Astrocyte of the cerebellum (primary cell): ENCODE measurements around the gene RAD17.
A peak's percentile ranks its signal among the peaks of the same experiment; 100 is the strongest.
"Not testable (repeated sequence)": the region's sequence is repeated elsewhere in the genome, so short reads cannot be mapped to it uniquely, and the experiment has no call there.

Experiments used
- DNase-seq: peaks from one replicate; pipeline ENCODE4 v3.0.0-alpha.2; 2011; ENCODE audit warnings: low read depth
- H3K4me3 ChIP-seq: 2 replicates; pipeline ENCODE4 v1.5.1; 2011; ENCODE audit warnings: mild to moderate bottlenecking, low read depth, low read length, moderate library complexity
- in situ Hi-C: cut with HindIII; loops from 2 replicates; pipeline ENCODE4 v1.10.0; 2017; ENCODE audit warnings: low sequenced_read_pairs
- TF ChIP-seq, protein P1 (sequence below): IDR thresholded peaks from 2 replicates; pipeline ENCODE4 v1.5.1; 2012; ENCODE audit warnings: low read length, low read depth, moderate library complexity, mild to moderate bottlenecking; ENCODE audit errors: missing control alignments

The RAD17 gene

DNA sequence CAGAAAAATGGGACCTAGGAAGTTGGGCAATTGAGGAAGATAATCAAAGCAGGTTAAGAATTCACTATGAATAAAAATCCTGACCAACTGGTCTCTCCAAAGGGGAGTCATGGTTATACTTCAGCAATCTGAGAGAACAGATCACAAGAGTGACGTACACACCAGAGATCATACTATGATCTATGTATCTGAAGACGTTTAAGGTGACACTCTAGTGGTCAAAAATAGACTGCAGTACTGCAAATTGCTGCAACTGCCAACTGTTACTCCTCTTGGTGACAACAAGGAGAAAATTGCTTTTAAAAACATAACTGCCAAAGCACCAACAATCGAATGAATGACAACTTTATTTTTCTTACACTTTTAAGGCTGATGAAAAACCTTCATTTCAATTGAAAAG is 5.2 kb upstream of the RAD17 start:
- in situ Hi-C loops, result no loop called here
- no peak overlapping the region for H3K4me3 ChIP-seq
- DNase-seq, result no peak
- TF ChIP-seq, protein P1, sequence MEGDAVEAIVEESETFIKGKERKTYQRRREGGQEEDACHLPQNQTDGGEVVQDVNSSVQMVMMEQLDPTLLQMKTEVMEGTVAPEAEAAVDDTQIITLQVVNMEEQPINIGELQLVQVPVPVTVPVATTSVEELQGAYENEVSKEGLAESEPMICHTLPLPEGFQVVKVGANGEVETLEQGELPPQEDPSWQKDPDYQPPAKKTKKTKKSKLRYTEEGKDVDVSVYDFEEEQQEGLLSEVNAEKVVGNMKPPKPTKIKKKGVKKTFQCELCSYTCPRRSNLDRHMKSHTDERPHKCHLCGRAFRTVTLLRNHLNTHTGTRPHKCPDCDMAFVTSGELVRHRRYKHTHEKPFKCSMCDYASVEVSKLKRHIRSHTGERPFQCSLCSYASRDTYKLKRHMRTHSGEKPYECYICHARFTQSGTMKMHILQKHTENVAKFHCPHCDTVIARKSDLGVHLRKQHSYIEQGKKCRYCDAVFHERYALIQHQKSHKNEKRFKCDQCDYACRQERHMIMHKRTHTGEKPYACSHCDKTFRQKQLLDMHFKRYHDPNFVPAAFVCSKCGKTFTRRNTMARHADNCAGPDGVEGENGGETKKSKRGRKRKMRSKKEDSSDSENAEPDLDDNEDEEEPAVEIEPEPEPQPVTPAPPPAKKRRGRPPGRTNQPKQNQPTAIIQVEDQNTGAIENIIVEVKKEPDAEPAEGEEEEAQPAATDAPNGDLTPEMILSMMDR, result peak; percentile 36

DNA sequence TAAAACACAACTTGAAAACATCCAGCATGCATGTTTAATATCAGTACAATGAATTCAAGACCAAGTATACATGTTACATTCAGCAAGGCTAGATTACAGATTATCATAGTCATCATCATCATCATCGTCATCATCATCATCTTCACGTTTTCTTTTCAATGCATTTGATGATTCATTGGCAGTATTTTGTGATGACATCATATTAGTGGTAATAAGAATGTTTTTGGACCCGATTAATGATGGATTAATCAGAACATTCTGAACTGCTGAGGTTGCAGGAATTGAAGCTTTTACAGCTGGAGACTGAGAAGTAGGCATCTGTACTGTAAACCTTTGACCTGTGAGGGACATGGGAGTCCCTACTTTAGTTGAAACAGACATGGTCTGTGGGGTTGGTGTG is 4.8 kb upstream of the RAD17 start:
- no peak overlapping the region for H3K4me3 ChIP-seq
- in situ Hi-C loops, result no loop called here
- DNase-seq, result no peak
- TF ChIP-seq, protein P1, result no peak

DNA sequence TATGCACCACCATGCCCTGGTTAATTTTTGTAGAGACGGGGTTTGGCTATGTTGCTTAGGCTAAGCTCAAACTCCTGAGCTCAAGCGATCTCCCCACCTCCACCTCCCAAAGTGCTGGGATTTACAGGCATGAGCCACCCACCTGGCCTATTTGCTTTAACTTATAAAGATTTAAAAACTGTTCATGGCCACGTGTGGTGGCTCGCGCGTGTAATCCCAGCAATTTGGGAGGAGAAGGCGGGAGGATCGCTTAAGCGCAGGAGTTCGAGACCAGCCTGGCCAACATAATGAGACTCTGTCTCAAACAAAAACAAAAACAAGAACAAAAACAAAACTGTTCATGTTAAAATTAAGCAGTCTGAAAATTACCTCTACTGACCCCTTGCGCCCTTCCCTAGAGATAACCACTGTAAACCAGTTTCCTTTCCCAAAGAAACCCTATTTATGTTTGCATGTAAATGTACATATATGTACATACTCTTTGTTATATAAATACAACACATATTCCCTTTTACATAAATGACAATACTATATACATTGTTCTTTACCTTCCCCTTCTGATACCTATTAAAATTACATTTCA is 1.8 kb upstream of the RAD17 start:
- in situ Hi-C loops, result no loop called here
- TF ChIP-seq, protein P1, result no peak
- no peak for DNase-seq
- peak overlapping the region; percentile 66 for H3K4me3 ChIP-seq

DNA sequence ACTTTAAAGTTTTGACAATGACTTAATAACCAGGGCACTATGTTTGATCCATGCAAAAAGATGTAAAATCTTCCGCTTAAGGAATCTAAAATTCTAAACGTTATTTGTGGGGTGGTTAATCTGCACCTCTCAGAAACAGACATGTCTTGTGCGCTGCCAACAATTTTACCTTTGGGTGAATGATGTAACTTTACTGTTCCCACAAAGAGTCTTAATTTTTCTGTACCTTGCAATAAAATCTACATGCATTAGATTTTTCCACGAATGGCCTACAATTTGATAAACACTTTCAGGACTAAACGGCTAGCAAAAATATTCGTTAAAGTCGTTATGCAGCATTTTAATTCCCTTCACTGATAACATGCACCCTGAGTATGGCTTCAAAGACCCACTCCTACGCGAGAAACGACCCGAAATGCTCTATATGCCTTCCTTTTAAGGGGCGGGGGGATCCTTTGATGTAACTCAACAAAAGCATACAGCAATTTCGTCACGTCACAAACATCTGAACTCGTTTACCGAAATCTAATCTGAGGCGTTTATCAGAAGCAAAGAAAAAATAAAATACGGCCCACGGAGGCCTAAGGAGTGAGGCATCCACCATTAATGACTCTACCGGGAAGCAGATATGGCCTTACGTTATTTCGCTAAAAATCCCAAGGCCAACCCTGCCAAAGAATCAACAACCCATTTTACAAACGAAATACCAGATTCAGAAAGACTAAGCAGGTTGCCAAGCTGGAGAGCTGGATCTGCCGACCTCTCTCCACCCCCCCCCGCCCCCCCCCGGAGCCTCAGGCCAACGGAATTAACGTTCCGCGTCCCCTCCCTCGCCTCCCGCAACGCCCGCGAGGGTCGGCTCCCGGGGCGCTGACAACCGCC is 919 bp upstream of the RAD17 start:
- peak; percentile 11 for DNase-seq
- H3K4me3 ChIP-seq, result peak overlapping the region; percentile 66
- in situ Hi-C loops, result no loop called here
- TF ChIP-seq, protein P1, result no peak

DNA sequence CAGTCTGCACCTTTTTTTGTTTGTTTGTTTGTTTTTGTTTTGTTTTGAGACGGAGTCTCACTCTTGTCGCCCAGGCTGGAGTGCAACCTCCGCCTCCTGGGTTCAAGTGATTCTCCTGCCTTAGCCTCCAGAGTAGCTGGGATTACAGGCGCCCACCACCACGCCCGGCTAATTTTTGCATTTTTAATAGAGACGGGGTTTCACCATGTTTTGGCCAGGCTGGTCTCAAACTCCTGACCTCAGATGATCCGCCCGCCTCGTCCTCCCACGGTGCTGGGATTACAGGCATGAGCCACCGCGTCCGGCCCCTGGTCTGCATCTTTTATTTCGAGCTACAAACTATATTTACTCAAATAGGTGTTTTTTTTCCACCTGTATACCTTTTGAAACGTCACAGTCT is 717 bp downstream of the RAD17 start:
- in situ Hi-C loops, DNase-seq: not testable (repeated sequence)
- H3K4me3 ChIP-seq, result peak overlapping the region; percentile 66

DNA sequence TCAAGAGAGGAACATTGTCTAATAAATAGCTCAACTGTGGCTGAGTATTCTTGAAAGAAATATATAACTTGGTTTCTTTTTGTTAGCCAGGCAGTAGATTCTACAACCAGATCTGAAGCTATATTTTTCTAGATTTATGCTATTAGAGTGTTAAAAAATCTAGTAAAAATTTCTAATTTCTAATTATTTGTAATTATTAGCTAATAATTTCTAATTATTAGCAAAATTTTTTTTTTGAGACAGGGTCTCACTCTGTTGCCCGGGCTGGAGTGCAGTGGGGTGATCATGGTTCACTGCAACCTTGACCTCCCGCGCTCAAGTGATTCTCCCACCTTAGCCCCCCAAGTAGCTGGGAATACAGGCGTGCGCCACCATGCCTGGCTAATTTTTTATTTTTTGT is 2.8 kb downstream of the RAD17 start:
- no peak overlapping the region for H3K4me3 ChIP-seq
- in situ Hi-C loops, result no loop called here
- DNase-seq, result no peak
- TF ChIP-seq, protein P1, result no peak

DNA sequence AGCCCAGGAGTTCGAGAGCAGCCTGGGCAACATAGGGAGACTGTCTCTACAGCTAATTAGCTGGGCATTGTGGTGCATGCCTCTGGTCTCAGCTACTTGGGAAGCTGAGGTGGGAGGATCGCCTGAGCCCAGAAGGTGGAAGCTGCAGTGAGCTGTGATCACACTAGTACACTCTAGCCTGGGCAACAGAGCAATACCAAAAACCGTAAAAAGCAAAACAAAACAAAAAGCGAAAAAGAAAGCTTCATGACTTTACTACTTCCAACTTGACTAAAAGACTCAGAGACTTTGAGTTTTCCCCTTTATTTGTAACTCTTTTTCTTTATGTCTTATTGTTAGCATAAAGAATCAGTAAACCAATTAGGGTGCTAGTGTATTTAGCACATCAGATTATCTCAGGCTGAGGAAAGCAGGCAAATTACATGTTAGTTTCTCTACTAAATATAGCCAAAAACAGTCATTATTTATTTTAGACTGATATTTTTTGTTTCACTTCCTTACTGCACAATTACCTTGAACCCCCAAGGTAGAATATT is 5.4 kb downstream of the RAD17 start:
- in situ Hi-C loops, result loop anchor here (25.0 kb wide), 1 partner anchor 113 kb away; no protein-coding TSS in a partner anchor
- H3K4me3 ChIP-seq, result no peak overlapping the region
- TF ChIP-seq, protein P1, result no peak
- DNase-seq, result no peak
